ENCODE results near the gene ZBTB44. TPM values are rescaled to one million over a fixed set of nuclear protein-coding genes. Genes with fewer than 3 reads are reported as not detected.
"Not testable (repeated sequence)": the region's sequence is repeated elsewhere in the genome, so short reads cannot be mapped to it uniquely, and the experiment has no call there.

ZBTB44 gene
- total RNA-seq, 6 donors from 2014 or later, result 40.3 to 91.7 (median 51.2) TPM

GRCh38 chr11:130198964-130199363 is 115.8 kb downstream of the ZBTB44 start:
- Histone ChIP-seq H3K4me3 (no peak overlapping the region), H3K4me1 (no peaks in the 10 kb centered on the region), H3K27me3 (no peaks in the 10 kb centered on the region), H3K9me3 (no peaks in the 10 kb centered on the region), H3K27ac (no peak overlapping the region), H3K36me3 (peaks cover 3 to 58% (median 35%) of the 10 kb centered on the region in 4 donors)
- WGBS, 2 donors, result 90 to 92% methylated on average over 7 to 15 of the region's 15 CpGs
- ATAC-seq (ENCODE audit: low FRiP score in 2 of 2), result no peak
- no peak for DNase-seq
- TF ChIP-seq POLR2AphosphoS5 (IDR thresholded peaks at IDR 0.05), result no peak
- TF ChIP-seq, protein P1, sequence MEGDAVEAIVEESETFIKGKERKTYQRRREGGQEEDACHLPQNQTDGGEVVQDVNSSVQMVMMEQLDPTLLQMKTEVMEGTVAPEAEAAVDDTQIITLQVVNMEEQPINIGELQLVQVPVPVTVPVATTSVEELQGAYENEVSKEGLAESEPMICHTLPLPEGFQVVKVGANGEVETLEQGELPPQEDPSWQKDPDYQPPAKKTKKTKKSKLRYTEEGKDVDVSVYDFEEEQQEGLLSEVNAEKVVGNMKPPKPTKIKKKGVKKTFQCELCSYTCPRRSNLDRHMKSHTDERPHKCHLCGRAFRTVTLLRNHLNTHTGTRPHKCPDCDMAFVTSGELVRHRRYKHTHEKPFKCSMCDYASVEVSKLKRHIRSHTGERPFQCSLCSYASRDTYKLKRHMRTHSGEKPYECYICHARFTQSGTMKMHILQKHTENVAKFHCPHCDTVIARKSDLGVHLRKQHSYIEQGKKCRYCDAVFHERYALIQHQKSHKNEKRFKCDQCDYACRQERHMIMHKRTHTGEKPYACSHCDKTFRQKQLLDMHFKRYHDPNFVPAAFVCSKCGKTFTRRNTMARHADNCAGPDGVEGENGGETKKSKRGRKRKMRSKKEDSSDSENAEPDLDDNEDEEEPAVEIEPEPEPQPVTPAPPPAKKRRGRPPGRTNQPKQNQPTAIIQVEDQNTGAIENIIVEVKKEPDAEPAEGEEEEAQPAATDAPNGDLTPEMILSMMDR (IDR thresholded peaks at IDR 0.05), result no peak
- TF ChIP-seq POLR2A (IDR thresholded peaks at IDR 0.05), result no peak
- no peak for TF ChIP-seq EP300 (IDR thresholded peaks at IDR 0.05)

GRCh38 chr11:130198292-130198691 is 116.4 kb downstream of the ZBTB44 start:
- Histone ChIP-seq H3K27me3 (no peaks in the 10 kb centered on the region), H3K4me3 (no peak overlapping the region), H3K9me3 (no peaks in the 10 kb centered on the region), H3K36me3 (peaks cover 3 to 59% (median 35%) of the 10 kb centered on the region in 4 donors), H3K4me1 (no peaks in the 10 kb centered on the region), H3K27ac (no peak overlapping the region)
- DNase-seq, result no peak
- no peak for ATAC-seq (ENCODE audit: low FRiP score in 2 of 2)
- TF ChIP-seq, protein P1 (IDR thresholded peaks at IDR 0.05), result no peak
- TF ChIP-seq POLR2A (IDR thresholded peaks at IDR 0.05) (no peak), POLR2AphosphoS5 (IDR thresholded peaks at IDR 0.05) (no peak), EP300 (IDR thresholded peaks at IDR 0.05) (no peak)
- WGBS, 2 donors, result 82% methylated on average over 20 to 22 of the region's 22 CpGs

DNA sequence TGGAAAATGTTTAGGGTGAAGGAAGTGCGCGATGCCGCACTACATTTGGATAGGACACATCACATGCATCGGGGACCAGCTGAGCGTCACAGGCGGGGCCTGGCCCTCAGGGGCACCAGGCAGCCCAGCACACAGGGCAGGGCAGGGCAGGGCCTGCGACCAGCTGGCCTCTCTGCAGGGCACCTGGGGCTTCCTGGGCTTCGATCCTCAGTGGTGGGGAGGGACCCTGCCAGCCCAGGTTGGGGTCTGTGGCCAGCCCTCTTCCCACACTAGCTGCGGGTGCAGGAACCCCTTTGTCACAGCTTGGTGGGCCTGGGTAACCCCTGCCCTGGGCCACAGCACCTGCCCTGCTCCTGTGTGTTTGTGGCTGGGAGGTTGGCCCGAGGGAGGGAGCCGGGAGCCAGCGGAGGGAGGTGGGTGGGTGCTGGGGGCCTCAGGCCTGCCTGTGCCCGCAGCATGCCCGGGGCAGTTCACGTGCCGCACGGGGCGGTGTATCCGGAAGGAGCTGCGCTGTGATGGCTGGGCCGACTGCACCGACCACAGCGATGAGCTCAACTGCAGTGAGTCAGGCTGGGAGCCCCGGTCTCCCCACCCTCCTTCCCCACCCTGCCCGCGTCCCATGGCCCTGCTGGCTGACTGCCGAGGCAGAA is 117.2 kb downstream of the ZBTB44 start:
- WGBS, 2 donors, result 86 to 93% methylated on average over 11 to 12 of the region's 27 CpGs
- Histone ChIP-seq H3K36me3 (peaks cover 3 to 59% (median 33%) of the 10 kb centered on the region in 4 donors), H3K27me3 (no peaks in the 10 kb centered on the region), H3K4me1 (no peaks in the 10 kb centered on the region), H3K9me3 (no peaks in the 10 kb centered on the region), H3K4me3 (no peak overlapping the region), H3K27ac (no peak overlapping the region)
- TF ChIP-seq EP300 (IDR thresholded peaks at IDR 0.05), result no peak
- TF ChIP-seq POLR2AphosphoS5 (IDR thresholded peaks at IDR 0.05), result no peak
- TF ChIP-seq, protein P1 (IDR thresholded peaks at IDR 0.05), result no peak
- TF ChIP-seq POLR2A (IDR thresholded peaks at IDR 0.05), result no peak
- peak in 1 of 2 donors; percentile 74 for ATAC-seq (ENCODE audit: low FRiP score in 2 of 2)
- no peak for DNase-seq

DNA sequence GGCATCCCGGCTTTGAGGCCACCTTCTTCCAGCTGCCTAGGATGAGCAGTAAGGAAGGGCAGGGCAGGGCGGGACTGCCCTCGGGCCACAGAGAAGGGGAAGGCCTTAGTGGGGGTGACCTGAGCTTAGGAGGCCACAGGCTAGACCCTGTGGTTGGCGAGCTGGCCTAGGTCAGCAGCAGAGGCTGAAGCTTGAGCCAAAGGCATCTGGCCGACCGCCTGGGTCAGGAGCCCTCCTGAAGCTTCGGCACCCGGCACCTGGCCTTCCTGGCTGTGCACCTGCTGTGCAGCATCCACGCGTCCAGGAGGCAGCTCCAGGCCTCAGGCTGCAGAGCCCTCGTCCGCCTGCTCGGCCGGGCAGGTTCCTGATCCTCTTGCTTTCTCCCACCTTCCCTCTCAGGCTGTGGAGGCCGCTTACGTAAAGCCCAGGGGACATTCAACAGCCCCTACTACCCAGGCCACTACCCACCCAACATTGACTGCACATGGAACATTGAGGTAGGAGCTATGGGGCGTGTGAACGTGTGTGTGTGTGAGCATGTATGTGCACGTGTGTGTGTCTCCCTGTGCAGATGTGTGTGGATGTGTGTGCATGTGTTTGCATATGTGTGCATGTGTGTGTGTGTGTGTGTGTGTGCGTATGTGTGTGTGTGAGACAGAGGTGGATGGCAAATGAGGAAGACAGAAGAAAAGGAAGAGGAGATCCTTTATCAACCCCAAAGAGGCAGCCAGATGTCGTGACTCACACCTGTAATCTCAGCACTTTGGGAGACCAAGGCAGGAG is 120.3 kb downstream of the ZBTB44 start:
- peaks cover 3 to 46% (median 29%) of the 10 kb centered on the region in 4 donors for H3K36me3 ChIP-seq
- 91 to 93% methylated on average over 13 to 16 of the region's 21 CpGs for WGBS, 2 donors
- no peaks in the 10 kb centered on the region for H3K9me3 ChIP-seq

DNA sequence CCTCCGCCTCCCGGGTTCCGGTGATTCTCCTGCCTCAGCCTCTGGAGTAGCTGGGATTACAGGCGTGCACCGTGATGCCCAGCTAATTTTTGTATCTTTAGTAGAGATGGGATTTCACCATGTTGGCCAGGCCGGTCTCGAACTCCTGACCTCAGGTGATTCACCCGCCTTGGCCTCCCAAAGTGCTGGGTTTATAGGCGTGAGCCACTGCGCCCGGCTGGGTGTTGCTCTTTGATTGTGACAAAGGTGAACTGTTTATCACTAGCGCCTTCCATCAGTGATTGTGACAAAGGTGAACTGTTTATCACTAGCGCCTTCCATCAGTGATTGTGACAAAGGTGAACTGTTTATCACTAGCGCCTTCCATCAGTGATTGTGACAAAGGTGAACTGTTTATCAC is 121.2 kb downstream of the ZBTB44 start:
- not testable (repeated sequence) for H3K9me3 ChIP-seq; DNase-seq; H3K27ac ChIP-seq; H3K27me3 ChIP-seq; ATAC-seq (ENCODE audit: low FRiP score in 2 of 2); H3K4me3 ChIP-seq; H3K4me1 ChIP-seq
- H3K36me3 ChIP-seq, result peaks cover 0 to 37% (median 25%) of the 10 kb centered on the region in 4 donors
- 95 to 97% methylated on average over 14 of the region's 14 CpGs for WGBS, 2 donors

More for the DNA sequence above, 120.3 kb downstream of the ZBTB44 start:
- ATAC-seq (ENCODE audit: low FRiP score in 2 of 2) (no peak), DNase-seq (no peak)
- TF ChIP-seq POLR2A (IDR thresholded peaks at IDR 0.05), result no peak
- TF ChIP-seq POLR2AphosphoS5 (IDR thresholded peaks at IDR 0.05), result no peak
- no peak for TF ChIP-seq EP300 (IDR thresholded peaks at IDR 0.05)
- TF ChIP-seq, protein P1 (IDR thresholded peaks at IDR 0.05), result no peak
- Histone ChIP-seq H3K27ac (no peak overlapping the region), H3K4me3 (no peak overlapping the region), H3K27me3 (no peaks in the 10 kb centered on the region), H3K4me1 (no peaks in the 10 kb centered on the region)
